BE2C (cell line): Measurements from ENCODE around the gene CRELD1.

Source experiments
- DNase-seq: peaks from one replicate; pipeline ENCODE4 v3.0.0-alpha.2; 2020
- H3K27me3 ChIP-seq: fragments of 250-450 bp; sonication (Bioruptor Pico); 2 replicates; pipeline ENCODE4 v1.5.1; 2020; ENCODE audit warnings: mild to moderate bottlenecking
- H3K36me3 ChIP-seq: fragments of 250-450 bp; sonication (Bioruptor Pico); 2 replicates; pipeline ENCODE4 v1.5.1; 2020; ENCODE audit warnings: mild to moderate bottlenecking
- H3K4me1 ChIP-seq: fragments of 250-450 bp; sonication (Bioruptor Pico); 2 replicates; pipeline ENCODE4 v1.5.1; 2020
- H3K4me3 ChIP-seq: 2 replicates; pipeline ENCODE4 v1.5.1; 2011; ENCODE audit warnings: low read depth, low read length
- H3K9me3 ChIP-seq: fragments of 250-450 bp; sonication (Bioruptor Pico); 2 replicates; pipeline ENCODE4 v1.5.1; 2020
- TF ChIP-seq, protein P1 (sequence below): IDR thresholded peaks from 2 replicates; pipeline ENCODE4 v1.5.1; 2012; ENCODE audit warnings: mild to moderate bottlenecking, low read depth, low read length

CRELD1 gene

DNA sequence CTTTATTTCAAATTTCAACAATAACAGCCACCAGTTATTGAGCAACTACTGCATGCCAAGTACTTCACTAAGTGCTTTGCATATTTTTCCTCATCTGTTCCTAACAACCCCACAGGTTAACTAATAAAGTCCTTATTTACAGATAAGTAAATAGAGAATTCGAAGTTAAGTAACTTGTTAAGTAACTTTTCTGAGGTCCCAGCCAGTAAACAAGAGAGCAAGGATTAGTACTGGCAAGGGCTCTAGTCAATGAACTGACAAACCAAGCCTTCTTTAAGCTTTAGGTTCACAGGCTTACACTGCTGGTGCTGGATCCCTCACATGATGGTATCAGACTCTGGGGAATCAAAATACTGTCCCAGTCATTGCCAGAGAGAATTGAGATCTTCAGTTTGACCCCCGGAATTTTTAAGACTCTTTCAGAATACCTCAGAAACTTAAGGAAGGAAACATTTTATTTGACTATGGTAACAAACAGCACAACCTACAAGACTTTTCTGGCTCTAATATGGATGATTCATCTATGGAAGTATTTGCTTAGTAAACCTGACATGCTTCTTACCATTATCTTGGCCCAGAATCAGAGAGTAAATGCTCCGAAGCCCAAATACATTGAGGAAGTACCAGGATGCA lies 36.5 kb downstream of the CRELD1 start:
- no peaks in the 10 kb centered on the region for H3K9me3 ChIP-seq
- DNase-seq: no peak
- H3K4me1 ChIP-seq: no peaks in the 10 kb centered on the region
- TF ChIP-seq, protein P1, sequence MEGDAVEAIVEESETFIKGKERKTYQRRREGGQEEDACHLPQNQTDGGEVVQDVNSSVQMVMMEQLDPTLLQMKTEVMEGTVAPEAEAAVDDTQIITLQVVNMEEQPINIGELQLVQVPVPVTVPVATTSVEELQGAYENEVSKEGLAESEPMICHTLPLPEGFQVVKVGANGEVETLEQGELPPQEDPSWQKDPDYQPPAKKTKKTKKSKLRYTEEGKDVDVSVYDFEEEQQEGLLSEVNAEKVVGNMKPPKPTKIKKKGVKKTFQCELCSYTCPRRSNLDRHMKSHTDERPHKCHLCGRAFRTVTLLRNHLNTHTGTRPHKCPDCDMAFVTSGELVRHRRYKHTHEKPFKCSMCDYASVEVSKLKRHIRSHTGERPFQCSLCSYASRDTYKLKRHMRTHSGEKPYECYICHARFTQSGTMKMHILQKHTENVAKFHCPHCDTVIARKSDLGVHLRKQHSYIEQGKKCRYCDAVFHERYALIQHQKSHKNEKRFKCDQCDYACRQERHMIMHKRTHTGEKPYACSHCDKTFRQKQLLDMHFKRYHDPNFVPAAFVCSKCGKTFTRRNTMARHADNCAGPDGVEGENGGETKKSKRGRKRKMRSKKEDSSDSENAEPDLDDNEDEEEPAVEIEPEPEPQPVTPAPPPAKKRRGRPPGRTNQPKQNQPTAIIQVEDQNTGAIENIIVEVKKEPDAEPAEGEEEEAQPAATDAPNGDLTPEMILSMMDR: no peak
- no peaks in the 10 kb centered on the region for H3K36me3 ChIP-seq
- no peak overlapping the region for H3K4me3 ChIP-seq
- H3K27me3 ChIP-seq: no peaks in the 10 kb centered on the region

DNA sequence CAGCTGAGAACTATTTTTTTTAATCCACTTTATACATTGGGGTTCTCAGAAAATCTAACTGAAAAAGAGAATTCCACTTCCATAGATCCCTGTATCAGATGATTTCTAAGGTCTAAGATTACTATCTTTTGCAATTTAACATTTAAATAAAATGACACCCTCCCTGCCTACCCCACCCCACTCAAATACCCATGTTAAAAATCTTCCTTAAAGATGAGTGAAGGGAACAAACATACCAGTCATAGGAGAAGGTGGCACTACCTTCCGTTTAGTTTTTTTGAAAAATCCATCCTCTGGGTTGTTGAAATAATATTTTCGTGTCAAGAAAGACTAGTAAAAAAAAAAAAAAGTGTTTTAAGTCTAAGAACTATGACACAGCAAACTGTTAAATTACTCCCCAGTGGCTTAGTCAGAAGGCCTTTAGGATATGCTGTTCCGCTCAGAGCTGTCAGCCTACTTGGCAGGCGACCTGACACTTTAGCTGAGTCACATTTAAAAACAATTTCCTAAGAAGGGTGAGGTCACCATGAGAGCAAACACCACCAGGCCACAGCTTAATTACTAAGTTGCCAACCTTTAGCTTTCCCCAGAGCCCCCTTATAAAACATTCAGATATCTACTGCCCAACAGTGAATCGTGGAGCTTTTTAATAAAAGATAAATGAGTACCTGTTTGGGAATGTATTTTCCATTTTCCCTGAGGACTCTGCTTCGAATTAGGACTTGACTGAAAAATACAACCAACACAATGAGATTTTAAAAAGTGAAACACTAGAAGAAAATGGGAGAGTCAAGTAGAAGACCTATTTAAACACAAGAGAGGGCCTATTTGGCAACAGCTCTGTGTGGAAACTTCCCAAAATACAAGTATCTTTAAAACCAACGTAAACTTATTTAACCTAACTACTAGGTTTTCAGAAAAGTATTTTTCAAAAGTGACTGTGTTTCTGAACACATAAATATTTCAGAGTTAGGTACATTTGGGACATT lies 43.4 kb downstream of the CRELD1 start:
- Histone ChIP-seq H3K9me3 (no peaks in the 10 kb centered on the region), H3K27me3 (no peaks in the 10 kb centered on the region), H3K4me1 (no peaks in the 10 kb centered on the region), H3K36me3 (no peaks in the 10 kb centered on the region), H3K4me3 (no peak overlapping the region)
- TF ChIP-seq, protein P1: no peak
- no peak for DNase-seq

DNA sequence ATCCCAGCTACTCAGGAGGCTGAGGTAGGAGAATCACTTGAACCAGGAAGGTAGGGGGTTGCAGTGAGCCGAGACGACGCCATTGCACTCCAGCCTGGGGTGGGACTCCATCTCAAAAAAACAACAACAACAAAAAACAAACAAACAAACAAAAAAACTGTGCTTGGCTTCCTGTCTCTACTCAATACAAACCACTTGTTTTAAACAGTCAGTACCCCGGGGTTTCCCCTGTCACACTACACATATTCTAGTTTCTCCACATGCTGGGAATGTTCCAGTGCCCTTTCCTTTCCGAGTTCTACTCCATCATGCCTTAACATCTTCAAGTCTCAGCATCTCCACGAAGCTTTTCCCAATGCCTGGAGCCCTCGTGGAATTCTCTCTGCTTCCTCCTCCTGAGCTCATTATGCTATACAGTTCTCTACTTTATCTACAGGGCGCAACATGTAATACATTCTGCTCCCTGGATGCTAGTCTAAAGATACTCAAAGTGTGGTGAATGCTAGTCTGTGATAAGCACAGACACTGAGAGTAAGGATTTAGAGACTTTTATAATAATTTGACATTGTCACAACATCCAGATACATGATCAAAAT lies 45.2 kb downstream of the CRELD1 start:
- no peak for DNase-seq
- H3K36me3 ChIP-seq: no peaks in the 10 kb centered on the region
- no peaks in the 10 kb centered on the region for H3K9me3 ChIP-seq
- H3K4me1 ChIP-seq: no peaks in the 10 kb centered on the region
- no peaks in the 10 kb centered on the region for H3K27me3 ChIP-seq
- H3K4me3 ChIP-seq: no peak overlapping the region
- TF ChIP-seq, protein P1: no peak

DNA sequence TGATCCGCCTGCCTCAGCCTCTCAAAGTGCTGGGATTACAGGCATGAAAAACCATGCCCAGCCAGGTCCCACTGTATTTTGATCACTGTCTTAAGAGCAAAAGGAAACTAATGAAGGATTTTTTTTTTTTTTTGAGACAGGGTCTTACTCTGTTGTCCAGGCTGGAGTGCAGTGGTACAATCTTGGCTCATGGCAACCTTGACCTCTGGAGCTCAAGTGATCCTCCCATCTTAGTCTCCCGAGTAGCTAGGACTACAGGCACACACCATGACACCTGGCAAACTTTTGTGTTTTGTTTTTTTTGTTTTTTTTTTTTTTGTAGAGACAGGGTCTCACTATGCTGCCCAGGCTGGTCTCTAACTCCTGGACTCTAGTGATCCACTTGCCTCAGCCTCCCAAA lies 46.6 kb downstream of the CRELD1 start:
- Histone ChIP-seq H3K27me3 (no peaks in the 10 kb centered on the region), H3K4me3 (no peak overlapping the region), H3K9me3 (no peaks in the 10 kb centered on the region), H3K36me3 (no peaks in the 10 kb centered on the region), H3K4me1 (no peaks in the 10 kb centered on the region)
- TF ChIP-seq, protein P1: no peak
- DNase-seq: no peak

DNA sequence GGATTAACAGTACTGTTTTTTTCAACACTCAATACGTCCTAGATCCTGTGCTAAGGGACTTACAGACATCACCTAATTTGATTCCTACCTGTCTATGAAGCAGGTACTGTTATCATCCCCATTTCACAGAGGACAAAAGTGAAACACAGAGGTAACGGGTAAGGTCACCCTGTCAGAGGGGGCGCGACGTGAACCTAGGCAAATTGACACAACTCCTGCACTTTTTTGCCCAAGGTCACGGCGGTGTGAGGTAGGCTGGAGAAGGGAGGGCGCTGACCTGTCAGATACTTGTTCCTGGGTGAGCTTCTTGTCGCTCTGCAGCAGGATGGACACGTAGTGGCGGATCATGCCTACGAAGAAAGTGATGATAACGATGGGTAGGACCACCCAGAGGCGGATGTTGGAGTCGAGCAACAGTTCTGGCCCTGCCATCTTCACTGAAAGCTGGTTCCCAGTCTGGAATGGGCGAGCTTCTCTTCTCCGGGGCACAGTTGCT lies 52.6 kb downstream of the CRELD1 start:
- peak overlapping the region; percentile 91 for H3K4me3 ChIP-seq
- no peaks in the 10 kb centered on the region for H3K9me3 ChIP-seq
- DNase-seq: no peak
- H3K36me3 ChIP-seq: no peaks in the 10 kb centered on the region
- TF ChIP-seq, protein P1: no peak
- H3K4me1 ChIP-seq: no peaks in the 10 kb centered on the region
- no peaks in the 10 kb centered on the region for H3K27me3 ChIP-seq
